Liver (tissue), 3 donors: ENCODE results near the gene ST8SIA5.

Experiments
- CTCF ChIP-seq: fragments of 150-350 bp; IDR thresholded peaks from 2 replicates; pipeline ENCODE4 v1.5.1; 2017; ENCODE audit warnings: improper control_type of control experiment, low read depth, low read length; ENCODE audit not compliant: missing input control
- JUND ChIP-seq, 2 donors: IDR thresholded peaks; 2 replicates each; pipeline ENCODE4 v1.6.1; 2016; ENCODE audit warnings: antibody characterized with exemption in 2 of 2
- RAD21 ChIP-seq, 2 donors: IDR thresholded peaks; 2 replicates each; pipeline ENCODE4 v1.6.1; 2016; ENCODE audit warnings: antibody characterized with exemption in 2 of 2, mild to moderate bottlenecking in 2 of 2
- SP1 ChIP-seq: IDR thresholded peaks from 2 replicates; pipeline ENCODE4 v1.6.1; 2018; ENCODE audit warnings: antibody characterized with exemption, mild to moderate bottlenecking
- YY1 ChIP-seq: IDR thresholded peaks from 2 replicates; pipeline ENCODE4 v1.6.1; 2016; ENCODE audit warnings: antibody characterized with exemption, mild to moderate bottlenecking
- TF ChIP-seq, protein P1 (sequence below): IDR thresholded peaks from 2 replicates; pipeline ENCODE4 v1.6.1; 2016; ENCODE audit warnings: antibody characterized with exemption
- donor health status: healthy.
- donor health status: healthy.

DNA sequence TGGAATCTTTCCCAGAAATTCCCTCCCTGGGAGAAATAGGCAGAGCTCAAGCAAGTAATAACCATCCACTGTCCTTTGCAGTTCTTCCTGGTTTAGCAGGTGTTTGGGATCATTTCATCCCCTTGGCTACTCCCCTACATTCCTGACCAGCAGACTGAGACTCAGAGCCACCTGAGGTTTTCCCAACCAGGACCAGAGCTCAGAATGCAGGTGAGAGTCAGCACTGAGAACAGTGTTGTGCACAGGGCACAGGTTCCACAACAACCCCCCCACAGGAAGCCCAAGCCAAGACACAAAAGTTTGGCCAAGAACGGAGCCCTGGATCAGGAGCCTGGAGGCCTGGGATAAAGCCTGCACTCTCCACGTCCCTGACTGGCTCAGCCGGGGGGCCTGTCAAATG, 78.8 kb downstream of the ST8SIA5 start:
- TF ChIP-seq SP1 (no peak), JUND (IDR thresholded peaks at IDR 0.05) (no peak), CTCF (no peak), YY1 (no peak), RAD21 (IDR thresholded peaks at IDR 0.05) (no peak)
- TF ChIP-seq, protein P1, sequence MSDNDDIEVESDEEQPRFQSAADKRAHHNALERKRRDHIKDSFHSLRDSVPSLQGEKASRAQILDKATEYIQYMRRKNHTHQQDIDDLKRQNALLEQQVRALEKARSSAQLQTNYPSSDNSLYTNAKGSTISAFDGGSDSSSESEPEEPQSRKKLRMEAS = no peak
